SK-N-SH (cell line): Measurements from ENCODE around the gene ANAPC2.

Experiments
- GABPA ChIP-seq: IDR thresholded peaks from 2 replicates; pipeline ENCODE4 v1.4.0; 2012; ENCODE audit warnings: low read depth, mild to moderate bottlenecking
- MXI1 ChIP-seq: IDR thresholded peaks from 2 replicates; pipeline ENCODE4 v1.6.1; 2012; ENCODE audit warnings: mild to moderate bottlenecking, low read depth, low read length, improper control_type of control experiment
- POLR2AphosphoS5 ChIP-seq: IDR thresholded peaks from 2 replicates; pipeline ENCODE4 v1.6.1; 2012; ENCODE audit warnings: low read depth, low read length
- RAD21 ChIP-seq: IDR thresholded peaks from 2 replicates; pipeline ENCODE4 v1.6.1; 2012; ENCODE audit warnings: mild to moderate bottlenecking, low read length
- SMC3 ChIP-seq: IDR thresholded peaks from 2 replicates; pipeline ENCODE4 v1.6.1; 2012; ENCODE audit warnings: low read depth, low read length, improper control_type of control experiment
- TAF1 ChIP-seq: IDR thresholded peaks from 2 replicates; pipeline ENCODE4 v1.6.1; 2012; ENCODE audit warnings: low read depth, mild to moderate bottlenecking, low read length, moderate library complexity, borderline replicate concordance
- TF ChIP-seq, protein P1 (sequence below): fragments of 200-600 bp; sonication (generic); IDR thresholded peaks from 2 replicates; pipeline ENCODE4 v1.6.1; 2017; ENCODE audit warnings: antibody characterized with exemption, mild to moderate bottlenecking, moderate library complexity

DNA sequence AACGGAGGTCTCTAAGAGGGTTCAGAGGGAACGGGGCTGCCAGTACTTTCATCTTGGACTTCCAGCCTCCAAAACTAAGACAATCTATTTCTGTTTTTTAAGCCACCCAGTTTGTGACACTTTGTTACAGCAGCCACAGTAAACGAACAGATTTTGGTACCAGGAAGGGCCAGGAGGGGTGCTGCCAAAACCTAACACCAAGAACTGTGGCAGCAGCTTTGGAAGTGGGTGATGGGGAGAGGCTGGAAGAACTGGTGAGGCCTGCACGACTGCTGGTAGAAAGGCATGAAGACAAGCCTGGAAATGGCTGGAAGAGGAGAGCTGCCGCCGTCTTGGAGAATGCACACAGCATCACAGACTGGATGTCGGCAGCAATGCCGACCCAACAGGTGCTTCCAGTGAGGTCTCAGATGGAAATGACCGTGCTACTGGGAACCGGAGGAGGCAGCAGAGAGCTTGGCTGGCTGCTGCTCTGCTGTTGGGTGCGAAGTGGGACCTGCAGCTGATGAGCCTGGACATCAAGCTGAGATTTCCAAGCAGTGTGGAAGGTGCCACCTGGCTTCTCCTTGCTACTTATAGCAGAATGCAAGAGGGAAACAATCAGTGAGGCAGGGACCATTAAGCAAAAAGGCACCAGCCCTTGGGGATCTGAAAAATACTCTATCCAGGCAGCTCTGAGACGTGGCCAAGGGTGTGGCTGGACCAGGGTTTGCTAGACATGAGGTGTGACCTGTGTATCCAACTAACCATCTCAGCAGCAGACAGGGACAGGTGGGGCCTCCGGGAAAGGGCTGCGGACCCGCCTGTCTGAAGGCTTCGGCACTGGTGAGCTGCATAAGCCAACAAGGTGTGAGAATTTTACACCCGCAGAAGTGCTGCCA, 11.8 kb downstream of the ANAPC2 start:
- TF ChIP-seq SMC3 (no peak), TAF1 (no peak), POLR2AphosphoS5 (no peak), GABPA (no peak), MXI1 (no peak), RAD21 (peak; percentile 29)
- TF ChIP-seq, protein P1, sequence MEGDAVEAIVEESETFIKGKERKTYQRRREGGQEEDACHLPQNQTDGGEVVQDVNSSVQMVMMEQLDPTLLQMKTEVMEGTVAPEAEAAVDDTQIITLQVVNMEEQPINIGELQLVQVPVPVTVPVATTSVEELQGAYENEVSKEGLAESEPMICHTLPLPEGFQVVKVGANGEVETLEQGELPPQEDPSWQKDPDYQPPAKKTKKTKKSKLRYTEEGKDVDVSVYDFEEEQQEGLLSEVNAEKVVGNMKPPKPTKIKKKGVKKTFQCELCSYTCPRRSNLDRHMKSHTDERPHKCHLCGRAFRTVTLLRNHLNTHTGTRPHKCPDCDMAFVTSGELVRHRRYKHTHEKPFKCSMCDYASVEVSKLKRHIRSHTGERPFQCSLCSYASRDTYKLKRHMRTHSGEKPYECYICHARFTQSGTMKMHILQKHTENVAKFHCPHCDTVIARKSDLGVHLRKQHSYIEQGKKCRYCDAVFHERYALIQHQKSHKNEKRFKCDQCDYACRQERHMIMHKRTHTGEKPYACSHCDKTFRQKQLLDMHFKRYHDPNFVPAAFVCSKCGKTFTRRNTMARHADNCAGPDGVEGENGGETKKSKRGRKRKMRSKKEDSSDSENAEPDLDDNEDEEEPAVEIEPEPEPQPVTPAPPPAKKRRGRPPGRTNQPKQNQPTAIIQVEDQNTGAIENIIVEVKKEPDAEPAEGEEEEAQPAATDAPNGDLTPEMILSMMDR, result peak; percentile 35
